PC-9 (cell line): ENCODE measurements around the gene ALB. TPM values are rescaled to one million over a fixed set of nuclear protein-coding genes. Genes with fewer than 3 reads are reported as not detected.

Source experiments
- BruUV-seq: library from RNA; stranded (reverse); fragments of 400-500 nt; replicated peaks from 2 replicates; lab custom pipeline; 2021; lab: Mats Ljungman, UMichigan
- CTCF ChIA-PET: fragments of 300-600 bp; sonication (Branson Sonifier 250); formaldehyde crosslinking; loops from one replicate; lab custom pipeline; 2022; ENCODE audit warnings: antibody characterized with exemption; lab: Charles Lee
- POLR2A ChIA-PET: fragments of 300-600 bp; sonication (Branson Sonifier 250); formaldehyde crosslinking; loops from one replicate; lab custom pipeline; 2022; ENCODE audit warnings: antibody characterized with exemption; ENCODE audit not compliant: unreplicated experiment; lab: Charles Lee
- DNase-seq, 2 experiments: peaks; one replicate each; pipeline versions ENCODE4 v3.0.0 to v3.0.0-alpha.2; 2015 to 2022; ENCODE audit warnings: mixed read lengths in 1 of 2
- H2AFZ ChIP-seq: fragments of 200-600 bp; sonication (generic); 2 replicates; pipeline ENCODE4 v1.8.1; 2017; ENCODE audit warnings: antibody characterized with exemption
- H3F3A ChIP-seq: fragments of 200-600 bp; sonication (generic); 2 replicates; pipeline ENCODE4 v1.8.1; 2017; ENCODE audit warnings: antibody characterized with exemption, mild to moderate bottlenecking, low read depth; ENCODE audit not compliant: insufficient read depth
- H3K27ac ChIP-seq: fragments of 200-600 bp; sonication (generic); 2 replicates; pipeline ENCODE4 v1.6.1; 2016; ENCODE audit warnings: mixed run types
- H3K27me3 ChIP-seq: fragments of 200-600 bp; sonication (generic); 2 replicates; pipeline ENCODE4 v1.6.1; 2016; ENCODE audit warnings: low read depth, mixed run types; ENCODE audit not compliant: insufficient read depth
- H3K36me3 ChIP-seq: fragments of 200-600 bp; sonication (generic); 2 replicates; pipeline ENCODE4 v1.6.1; 2016; ENCODE audit warnings: low read depth, mixed run types
- H3K4me1 ChIP-seq: fragments of 200-600 bp; sonication (generic); replicated peaks from 2 replicates; pipeline ENCODE4 v1.6.1; 2016; ENCODE audit warnings: mixed run types; ENCODE audit not compliant: insufficient read depth
- H3K4me2 ChIP-seq: fragments of 200-600 bp; sonication (generic); 2 replicates; pipeline ENCODE4 v1.6.1; 2017; ENCODE audit warnings: mixed run types
- H3K4me3 ChIP-seq: fragments of 200-600 bp; sonication (generic); 2 replicates; pipeline ENCODE4 v1.6.1; 2016; ENCODE audit warnings: mixed run types
- H3K79me2 ChIP-seq: fragments of 200-600 bp; sonication (generic); 2 replicates; pipeline ENCODE4 v1.6.1; 2017; ENCODE audit warnings: low read depth, mixed run types
- H3K9me2 ChIP-seq: fragments of 200-600 bp; sonication (generic); 2 replicates; pipeline ENCODE4 v1.8.1; 2017; ENCODE audit warnings: mild to moderate bottlenecking; ENCODE audit not compliant: insufficient read depth
- H3K9me3 ChIP-seq: fragments of 200-600 bp; sonication (generic); 2 replicates; pipeline ENCODE4 v1.8.1; 2016; ENCODE audit warnings: low read depth; ENCODE audit not compliant: insufficient read depth
- H4K20me1 ChIP-seq: fragments of 200-600 bp; sonication (generic); 2 replicates; pipeline ENCODE4 v1.8.1; 2017; ENCODE audit not compliant: insufficient read depth
- EZH2 ChIP-seq: fragments of 200-600 bp; sonication (generic); IDR thresholded peaks from 2 replicates; pipeline ENCODE4 v1.8.0; 2017; ENCODE audit warnings: antibody characterized with exemption, low read depth
- intact Hi-C: fragments of 100-400 bp; cut with micrococcal nuclease; formaldehyde crosslinking; loops from one replicate; pipeline ENCODE4 v1.10.0; 2022; ENCODE audit not compliant: unreplicated experiment
- total RNA-seq: library from RNA; stranded (reverse); gene quantifications from 2 replicates; pipeline ENCODE4 v1.2.3, GENCODE V29; 2021
- TF ChIP-seq, protein P1 (sequence below): fragments of 200-600 bp; sonication (generic); conservative IDR thresholded peaks from 2 replicates; pipeline ENCODE4 v1.6.1; 2017; ENCODE audit warnings: mixed run types, antibody characterized with exemption, mild to moderate bottlenecking, moderate library complexity

ALB gene
- total RNA-seq, 1 experiment from 2014 or later: not detected

DNA sequence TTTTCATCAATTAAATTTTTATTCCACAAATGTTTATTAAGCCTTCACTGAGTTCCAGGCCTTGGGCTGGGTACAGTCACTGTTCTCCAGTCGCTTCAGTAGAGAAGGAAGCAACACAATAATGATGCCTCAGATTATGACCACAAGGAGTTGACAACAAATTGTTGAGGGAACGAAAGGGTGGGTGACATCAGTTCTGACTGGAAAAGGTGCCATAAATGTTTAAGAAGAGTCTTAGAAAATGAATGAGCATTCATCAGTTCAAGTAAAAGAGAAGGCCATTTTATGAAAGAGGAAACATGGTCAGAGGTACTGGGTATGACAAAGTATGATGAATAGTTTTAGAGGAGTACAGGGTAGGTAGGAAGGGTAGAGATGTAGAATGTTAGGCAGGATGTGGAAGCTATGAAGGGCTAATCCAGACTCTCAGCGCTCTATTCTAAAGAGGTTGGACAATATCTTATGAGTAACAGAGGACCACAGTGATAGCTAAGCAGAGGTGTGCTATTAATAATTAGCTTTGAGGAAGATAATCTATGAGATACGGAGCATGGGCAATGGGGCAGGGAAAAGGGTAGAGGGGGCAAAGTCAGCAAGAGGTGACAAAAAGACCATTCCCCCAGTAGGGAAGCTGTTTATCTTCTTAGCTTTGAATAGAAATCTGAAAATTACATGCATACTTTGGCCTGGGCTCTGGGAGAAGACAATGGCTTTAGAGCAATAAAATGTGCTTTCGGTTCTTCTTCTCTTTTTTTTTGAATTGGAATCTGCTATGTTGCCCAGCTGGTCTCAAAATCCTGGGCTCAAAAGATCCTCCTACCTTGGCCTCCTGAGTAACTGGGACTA, 52.3 kb downstream of the ALB start:
- Histone ChIP-seq H4K20me1 (no peaks in the 10 kb centered on the region), H3K4me1 (no peaks in the 10 kb centered on the region), H3K9me3 (no peaks in the 10 kb centered on the region), H3K27me3 (no peaks in the 10 kb centered on the region), H3K36me3 (no peaks in the 10 kb centered on the region), H3K4me2 (no peak overlapping the region), H3K27ac (no peak overlapping the region), H3K4me3 (no peak overlapping the region), H3K9me2 (no peaks in the 10 kb centered on the region), H3K79me2 (no peaks in the 10 kb centered on the region), H2AFZ (no peak overlapping the region), H3F3A (no peaks in the 10 kb centered on the region)
- ChIA-PET CTCF (no interaction called here), POLR2A (no interaction called here)
- intact Hi-C loops: no loop called here
- no peak for DNase-seq
- no peak for TF ChIP-seq EZH2
- TF ChIP-seq, protein P1, sequence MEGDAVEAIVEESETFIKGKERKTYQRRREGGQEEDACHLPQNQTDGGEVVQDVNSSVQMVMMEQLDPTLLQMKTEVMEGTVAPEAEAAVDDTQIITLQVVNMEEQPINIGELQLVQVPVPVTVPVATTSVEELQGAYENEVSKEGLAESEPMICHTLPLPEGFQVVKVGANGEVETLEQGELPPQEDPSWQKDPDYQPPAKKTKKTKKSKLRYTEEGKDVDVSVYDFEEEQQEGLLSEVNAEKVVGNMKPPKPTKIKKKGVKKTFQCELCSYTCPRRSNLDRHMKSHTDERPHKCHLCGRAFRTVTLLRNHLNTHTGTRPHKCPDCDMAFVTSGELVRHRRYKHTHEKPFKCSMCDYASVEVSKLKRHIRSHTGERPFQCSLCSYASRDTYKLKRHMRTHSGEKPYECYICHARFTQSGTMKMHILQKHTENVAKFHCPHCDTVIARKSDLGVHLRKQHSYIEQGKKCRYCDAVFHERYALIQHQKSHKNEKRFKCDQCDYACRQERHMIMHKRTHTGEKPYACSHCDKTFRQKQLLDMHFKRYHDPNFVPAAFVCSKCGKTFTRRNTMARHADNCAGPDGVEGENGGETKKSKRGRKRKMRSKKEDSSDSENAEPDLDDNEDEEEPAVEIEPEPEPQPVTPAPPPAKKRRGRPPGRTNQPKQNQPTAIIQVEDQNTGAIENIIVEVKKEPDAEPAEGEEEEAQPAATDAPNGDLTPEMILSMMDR: no peak
- no TSS peak for BruUV-seq

DNA sequence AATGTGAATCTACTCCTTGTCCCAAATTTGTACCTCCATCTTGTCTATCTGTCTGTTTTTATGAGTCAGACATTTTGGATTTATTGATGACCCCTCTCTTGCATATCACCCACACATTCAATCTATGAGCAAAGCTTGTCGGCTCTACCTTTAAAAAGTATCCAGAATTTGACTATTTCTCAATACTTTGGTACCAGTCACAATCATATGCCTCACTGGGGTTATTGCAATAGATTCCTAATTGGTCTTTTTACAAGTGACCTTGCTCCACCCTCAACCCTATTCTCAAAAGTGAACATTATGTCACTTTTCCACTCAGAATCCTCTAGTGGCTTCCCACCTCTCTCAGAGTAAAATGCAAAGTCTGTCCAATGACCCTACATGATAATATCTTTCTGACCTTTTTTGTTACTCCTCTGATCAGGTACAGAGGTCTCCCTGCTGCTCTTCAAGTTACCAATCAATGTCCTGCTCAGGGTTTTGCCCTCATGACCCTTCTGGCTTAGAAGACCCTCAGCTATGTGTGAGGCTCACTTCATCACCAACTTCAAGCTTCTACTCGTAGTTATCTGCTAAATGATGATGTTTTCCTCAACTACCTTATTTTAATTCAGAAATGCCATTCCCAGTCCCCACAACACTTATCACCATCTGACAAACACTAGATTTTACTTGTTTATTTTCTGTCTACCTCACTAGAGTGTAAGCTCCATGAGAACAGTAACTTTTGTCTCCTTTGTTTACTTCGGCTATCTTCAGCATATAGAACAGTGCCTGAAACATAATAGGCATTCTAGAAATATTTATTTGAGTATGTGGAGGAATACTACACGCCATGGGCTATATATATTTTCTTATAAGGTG, 54.3 kb downstream of the ALB start:
- Histone ChIP-seq H3K79me2 (no peaks in the 10 kb centered on the region), H4K20me1 (no peaks in the 10 kb centered on the region), H3K4me1 (no peaks in the 10 kb centered on the region), H3K4me2 (no peak overlapping the region), H3F3A (no peaks in the 10 kb centered on the region), H3K36me3 (no peaks in the 10 kb centered on the region), H2AFZ (no peak overlapping the region), H3K4me3 (no peak overlapping the region), H3K9me3 (no peaks in the 10 kb centered on the region), H3K27me3 (no peaks in the 10 kb centered on the region), H3K27ac (no peak overlapping the region), H3K9me2 (no peaks in the 10 kb centered on the region)
- CTCF ChIA-PET: no interaction called here
- TF ChIP-seq, protein P1: no peak
- no peak for TF ChIP-seq EZH2
- intact Hi-C loops: no loop called here
- BruUV-seq: no TSS peak
- POLR2A ChIA-PET: interaction anchor here (0.6 kb wide), 1 partner anchor 263 kb away, joined by 3 read pairs; no protein-coding TSS in a partner anchor
- no peak for DNase-seq

DNA sequence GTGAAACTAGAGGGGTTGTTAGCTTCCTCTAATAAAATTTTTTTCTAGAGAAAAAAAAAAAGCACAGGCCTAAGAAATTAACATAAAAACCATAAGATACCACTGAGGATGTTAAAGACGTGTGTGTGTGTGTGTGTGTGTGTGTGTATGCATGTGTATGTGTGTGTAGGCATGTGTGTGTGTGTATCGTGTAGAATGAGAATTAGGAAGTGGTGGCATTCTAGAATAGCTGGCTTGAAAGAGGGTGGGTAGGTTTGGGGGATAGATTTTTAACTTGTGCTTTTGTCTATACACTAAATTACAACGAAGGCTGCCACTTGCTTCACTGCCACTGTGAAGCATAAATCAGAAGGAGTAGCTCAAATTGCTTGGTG, 54.9 kb downstream of the ALB start:
- DNase-seq: no peak
- Histone ChIP-seq H3K9me2 (no peaks in the 10 kb centered on the region), H4K20me1 (no peaks in the 10 kb centered on the region), H2AFZ (no peak overlapping the region), H3K9me3 (no peaks in the 10 kb centered on the region), H3K79me2 (no peaks in the 10 kb centered on the region), H3K27me3 (no peaks in the 10 kb centered on the region), H3K4me3 (no peak overlapping the region), H3F3A (no peaks in the 10 kb centered on the region), H3K36me3 (no peaks in the 10 kb centered on the region), H3K4me2 (no peak overlapping the region), H3K4me1 (no peaks in the 10 kb centered on the region), H3K27ac (no peak overlapping the region)
- intact Hi-C loops: no loop called here
- ChIA-PET CTCF (no interaction called here), POLR2A (no interaction called here)
- BruUV-seq: no TSS peak
- TF ChIP-seq, protein P1: no peak
- no peak for TF ChIP-seq EZH2
